HG03097 (cell line): ENCODE results near the gene VENTX.

Experiments used
- ATAC-seq: cut with Tn5 transposase; IDR thresholded peaks from one replicate; pipeline ENCODE4 v1.9.1; 2021; ENCODE audit not compliant: unreplicated experiment, low FRiP score

VENTX gene

GRCh38 chr10:133270773-133271297 is 33.2 kb downstream of the VENTX start:
- no peak for ATAC-seq

- ATAC-seq, result no peak
These were observed 34.1 kb downstream of the VENTX start for GRCh38 chr10:133271521-133272300.

- ATAC-seq, result no peak
These were observed 34.8 kb downstream of the VENTX start for GRCh38 chr10:133272301-133272963.

- no peak for ATAC-seq
These were observed 35.3 kb downstream of the VENTX start for GRCh38 chr10:133272964-133273420.

GRCh38 chr10:133273534-133274143 is 36.0 kb downstream of the VENTX start:
- ATAC-seq, result no peak

- peak; percentile 41 for ATAC-seq
These were observed 37.4 kb downstream of the VENTX start for GRCh38 chr10:133274751-133275683.

- ATAC-seq, result no peak
These were observed 38.0 kb downstream of the VENTX start for GRCh38 chr10:133275684-133276092.

- no peak for ATAC-seq
These were observed 38.4 kb downstream of the VENTX start for GRCh38 chr10:133276100-133276434.

GRCh38 chr10:133276435-133277201 is 39.0 kb downstream of the VENTX start, which contains the start of gene ADAM8:
Gene ADAM8, minus strand, starts transcription at chr10:133276868. Its CDS starts 51 bp downstream, at chr10:133276817.
- peak; percentile 29 for ATAC-seq

- no peak for ATAC-seq
These were observed 39.8 kb downstream of the VENTX start for GRCh38 chr10:133277277-133277992.

GRCh38 chr10:133277993-133278576 is 40.4 kb downstream of the VENTX start:
- ATAC-seq, result no peak

GRCh38 chr10:133278577-133279265 is 41.1 kb downstream of the VENTX start:
- peak; percentile 42 for ATAC-seq

- no peak for ATAC-seq
These were observed 41.9 kb downstream of the VENTX start for GRCh38 chr10:133279326-133280226.

- ATAC-seq, result no peak
These were observed 42.9 kb downstream of the VENTX start for GRCh38 chr10:133280391-133281059.

GRCh38 chr10:133281084-133281483 is 43.4 kb downstream of the VENTX start:
- ATAC-seq, result no peak

GRCh38 chr10:133281628-133282372 is 44.1 kb downstream of the VENTX start:
- no peak for ATAC-seq
